ENCODE results near the gene HERPUD1.
"Not testable (repeated sequence)": the region's sequence is repeated elsewhere in the genome, so short reads cannot be mapped to it uniquely, and the experiment has no call there.

HERPUD1 gene

DNA sequence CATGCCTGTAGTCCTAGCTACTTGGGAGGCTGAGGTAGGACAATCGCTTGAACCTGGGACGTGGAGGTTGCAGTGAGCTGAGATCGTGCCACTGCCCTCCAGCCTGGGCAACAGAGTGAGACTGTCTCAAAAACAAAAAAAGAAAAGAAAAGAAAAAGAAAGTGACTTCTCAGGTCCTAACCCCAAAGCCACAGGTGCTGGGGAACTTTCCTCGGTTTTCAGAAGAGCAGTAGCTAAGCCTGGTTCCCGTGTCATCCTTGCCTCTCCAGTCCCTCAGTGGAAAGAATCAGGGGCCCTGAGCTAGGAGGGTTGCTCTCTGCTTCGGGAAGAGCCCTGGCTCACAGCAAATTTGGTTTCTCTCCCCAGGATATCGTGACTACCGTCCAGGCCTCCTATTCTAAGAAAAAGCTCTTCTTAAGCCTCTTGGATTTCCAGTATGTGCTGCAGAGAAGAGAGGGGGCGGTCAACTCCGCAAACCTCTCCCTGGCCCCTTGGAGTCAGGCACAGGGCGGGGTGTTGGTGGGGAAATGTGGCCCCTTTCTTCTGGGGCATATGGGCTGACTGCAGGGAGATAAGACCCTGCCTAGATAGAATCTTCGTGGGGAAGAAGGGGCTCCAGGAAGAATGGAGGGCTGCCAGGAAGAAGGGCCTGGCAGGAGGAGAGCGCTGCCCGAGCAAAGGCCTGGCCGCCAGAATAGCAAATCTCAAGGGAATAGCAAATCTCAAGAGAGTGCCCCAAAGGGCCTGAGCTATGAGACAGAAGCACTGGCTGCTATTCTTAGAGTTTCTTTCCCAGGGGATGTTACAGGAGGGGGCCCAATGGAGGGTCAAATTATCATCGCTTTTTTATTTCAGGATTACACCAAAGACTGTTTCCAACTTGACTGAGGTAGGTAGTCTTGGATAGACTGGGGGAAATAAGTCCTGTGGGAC is 49.1 kb downstream of the HERPUD1 start:
- peak; percentile 18 for DNase-seq (ENCODE audit: low spot score)

DNA sequence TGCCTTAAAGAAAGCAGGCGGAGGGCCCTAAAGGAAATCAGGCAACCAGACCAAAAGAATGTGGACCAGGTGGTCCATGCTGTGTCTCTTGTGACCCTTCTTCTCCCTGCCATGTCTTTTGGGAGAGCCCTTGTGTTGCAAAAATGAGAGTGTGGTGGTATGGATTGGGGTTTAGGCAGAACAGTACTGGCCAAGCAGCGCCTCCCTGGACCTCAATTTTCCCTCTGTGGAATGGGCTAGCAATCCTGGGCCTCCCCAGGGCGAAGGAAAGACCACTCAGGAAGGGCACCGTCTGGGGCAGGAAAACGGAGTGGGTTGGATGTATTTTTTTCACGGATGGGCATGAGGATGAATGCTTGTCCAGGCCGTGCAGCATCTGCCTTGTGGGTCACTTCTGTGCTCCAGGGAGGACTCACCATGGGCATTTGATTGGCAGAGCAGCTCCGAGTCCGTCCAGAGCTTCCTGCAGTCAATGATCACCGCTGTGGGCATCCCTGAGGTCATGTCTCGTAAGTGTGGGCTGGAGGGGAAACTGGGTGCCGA is 49.9 kb downstream of the HERPUD1 start:
- peak; percentile 6 for DNase-seq (ENCODE audit: low spot score)

DNA sequence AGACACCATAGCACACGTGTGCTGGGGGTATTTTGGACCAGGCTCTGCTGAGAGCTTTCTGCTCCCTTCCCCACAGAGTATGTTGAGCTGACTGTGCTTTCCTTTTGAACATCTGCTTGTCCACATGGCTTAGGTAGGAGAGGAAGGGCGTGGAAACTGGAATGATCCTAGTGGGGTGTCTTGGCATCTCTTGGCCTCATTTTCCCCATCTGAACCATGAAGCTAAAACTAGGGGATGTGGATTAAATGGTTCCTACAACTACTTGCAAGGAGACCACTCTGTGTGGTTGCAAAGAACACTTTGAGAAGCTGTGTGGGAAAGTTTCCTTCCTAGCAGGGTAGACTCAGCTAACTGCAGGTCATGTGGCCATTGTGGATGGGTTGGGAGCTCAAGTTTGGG is 50.8 kb downstream of the HERPUD1 start:
- DNase-seq (ENCODE audit: low spot score): no peak

DNA sequence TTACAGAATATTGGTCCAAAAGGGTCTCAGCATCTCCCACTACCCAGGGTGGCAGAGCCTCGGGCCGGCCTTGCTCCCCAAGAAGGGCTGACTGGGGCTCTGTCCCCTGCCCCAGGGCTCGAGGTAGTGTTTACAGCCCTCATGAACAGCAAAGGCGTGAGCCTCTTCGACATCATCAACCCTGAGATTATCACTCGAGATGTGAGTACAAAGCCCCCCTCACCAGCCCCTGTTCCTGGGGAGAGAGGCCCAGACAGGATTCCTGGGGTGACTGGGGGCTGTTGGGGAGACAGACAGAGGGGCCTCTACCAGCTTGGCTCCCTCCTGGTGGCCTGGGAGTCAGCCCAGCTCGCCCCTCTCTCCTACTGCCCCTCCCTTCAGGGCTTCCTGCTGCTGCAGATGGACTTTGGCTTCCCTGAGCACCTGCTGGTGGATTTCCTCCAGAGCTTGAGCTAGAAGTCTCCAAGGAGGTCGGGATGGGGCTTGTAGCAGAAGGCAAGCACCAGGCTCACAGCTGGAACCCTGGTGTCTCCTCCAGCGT is 51.3 kb downstream of the HERPUD1 start:
- DNase-seq (ENCODE audit: low spot score): peak; percentile 6

DNA sequence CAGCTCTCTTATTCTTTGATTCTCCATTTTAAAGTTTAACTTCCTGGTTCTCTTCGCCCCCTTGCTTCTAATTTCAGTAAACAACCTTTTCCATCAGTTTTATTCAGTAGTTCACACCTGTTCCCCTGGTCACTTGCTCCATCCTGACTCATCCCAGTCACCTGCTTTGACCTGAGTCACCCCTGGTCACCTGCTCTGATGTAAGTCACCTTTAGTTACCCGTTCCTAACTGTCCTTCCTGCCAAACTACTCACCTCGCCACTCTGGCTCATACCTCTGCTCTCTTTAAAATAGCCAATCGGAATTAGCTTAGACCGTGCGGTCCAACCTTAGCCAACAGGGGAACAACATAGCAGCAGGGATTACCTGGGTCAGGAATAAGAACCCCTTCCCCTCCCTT is 52.7 kb downstream of the HERPUD1 start:
- DNase-seq (ENCODE audit: low spot score): no peak

DNA sequence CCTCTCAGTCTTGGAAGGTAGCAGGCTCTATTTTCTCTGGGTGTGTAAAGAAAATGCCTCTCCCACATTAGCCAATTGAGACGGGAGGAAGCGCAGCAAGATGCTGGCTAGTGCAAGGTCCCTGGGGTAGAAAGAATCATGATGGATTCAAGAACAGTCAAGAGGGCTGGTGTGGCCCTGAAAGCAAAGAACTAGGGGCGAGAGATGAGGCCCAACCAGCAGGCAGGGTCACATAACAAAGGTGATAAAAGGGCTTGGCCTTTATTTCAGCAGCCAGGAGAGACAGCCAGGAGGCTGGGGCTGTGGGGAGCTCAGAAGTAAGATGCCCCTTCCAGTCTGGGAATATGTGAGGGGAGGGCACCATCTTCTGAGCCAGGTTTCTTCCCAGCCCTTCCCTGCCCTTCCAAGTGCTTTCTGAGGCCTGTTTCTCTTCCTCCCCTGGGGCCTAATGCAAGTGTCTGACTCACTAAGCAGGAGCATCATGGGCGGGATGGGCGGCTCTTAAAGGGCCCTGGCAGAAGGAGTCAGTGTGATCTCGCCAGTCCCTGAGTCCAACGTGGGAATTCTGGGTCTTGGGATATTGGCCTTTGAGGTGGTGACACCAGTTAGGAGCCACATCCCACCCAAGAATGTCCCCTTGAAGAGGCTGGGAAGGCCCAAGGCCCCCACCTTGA is 53.5 kb downstream of the HERPUD1 start:
- DNase-seq (ENCODE audit: low spot score): peak; percentile 24

DNA sequence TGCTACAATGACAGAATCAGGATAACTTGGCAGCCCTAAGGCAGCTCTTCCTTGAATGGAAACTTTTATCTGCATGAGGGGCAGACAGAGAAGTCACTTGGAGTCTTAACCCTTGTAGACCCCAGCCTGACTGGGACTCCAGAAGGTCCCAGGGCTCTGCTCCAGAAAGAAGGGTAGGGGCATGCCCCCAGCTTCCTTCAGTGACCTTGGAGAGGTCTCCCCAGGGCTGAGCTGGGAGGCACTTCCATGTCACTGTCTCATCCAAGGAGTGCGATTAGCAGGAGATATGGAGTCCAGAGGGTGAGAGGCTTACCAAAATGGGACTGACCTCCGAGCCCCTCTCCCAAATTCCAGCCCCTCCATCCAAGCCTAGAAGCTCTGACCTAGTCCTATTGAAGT is 54.0 kb downstream of the HERPUD1 start:
- DNase-seq (ENCODE audit: low spot score): no peak

DNA sequence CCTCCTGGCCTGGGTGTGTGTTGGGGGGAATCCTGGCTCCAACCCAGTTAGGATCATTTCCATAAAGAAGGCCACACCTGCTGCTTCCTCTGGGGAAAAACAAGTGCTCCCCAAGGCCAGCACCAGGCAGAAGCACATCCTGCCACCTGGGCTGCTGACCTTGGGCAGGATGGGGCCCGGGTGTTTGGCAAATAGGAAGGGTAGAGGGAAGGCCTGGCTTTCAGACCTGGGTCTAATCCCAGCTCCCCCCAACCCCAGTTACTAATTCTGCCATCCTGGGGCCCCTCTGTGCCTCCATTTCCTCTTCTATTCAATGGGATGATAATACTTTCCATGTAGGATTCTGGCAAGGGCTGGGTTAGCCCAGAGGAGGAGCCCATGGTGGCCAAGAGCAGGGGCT is 54.4 kb downstream of the HERPUD1 start:
- DNase-seq (ENCODE audit: low spot score): peak; percentile 6

DNA sequence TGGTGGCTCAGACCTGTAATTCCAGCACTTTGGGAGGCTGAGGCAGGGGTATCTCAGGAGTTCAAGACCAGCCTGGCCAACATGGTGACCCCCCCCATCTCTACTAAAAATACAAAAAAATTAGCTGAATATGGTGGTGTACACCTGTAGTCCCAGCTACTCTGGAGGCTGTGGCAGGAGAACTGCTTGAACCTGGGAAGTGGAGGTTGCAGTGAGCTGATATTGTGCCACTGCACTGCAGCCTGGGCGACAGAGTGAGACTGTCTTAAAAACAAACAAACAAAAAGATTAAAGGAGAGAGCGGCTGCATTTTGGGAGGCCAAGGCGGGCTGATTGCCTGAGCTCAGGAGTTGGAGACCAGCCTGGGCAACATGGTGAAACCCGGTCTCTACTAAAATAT is 55.0 kb downstream of the HERPUD1 start:
- DNase-seq (ENCODE audit: low spot score): not testable (repeated sequence)

DNA sequence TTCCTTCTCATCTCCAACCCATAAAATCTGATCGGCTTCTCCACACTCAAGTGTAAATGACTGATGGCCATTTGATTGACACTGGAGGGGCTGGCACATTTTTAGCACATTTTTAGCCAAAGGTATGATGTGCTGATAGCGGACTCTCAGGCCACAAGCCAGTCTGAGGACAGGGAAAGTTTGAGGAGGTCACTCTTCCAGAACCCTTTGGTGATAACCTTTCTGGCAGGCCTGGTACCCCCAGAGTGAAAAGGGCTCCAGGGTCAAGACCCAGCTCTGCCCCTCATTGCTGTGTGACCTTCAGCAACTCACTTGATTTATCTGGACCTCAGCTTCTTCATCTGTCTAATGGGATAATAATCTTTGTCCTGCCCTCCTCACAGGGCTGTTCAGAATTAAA is 55.8 kb downstream of the HERPUD1 start:
- no peak for DNase-seq (ENCODE audit: low spot score)

DNA sequence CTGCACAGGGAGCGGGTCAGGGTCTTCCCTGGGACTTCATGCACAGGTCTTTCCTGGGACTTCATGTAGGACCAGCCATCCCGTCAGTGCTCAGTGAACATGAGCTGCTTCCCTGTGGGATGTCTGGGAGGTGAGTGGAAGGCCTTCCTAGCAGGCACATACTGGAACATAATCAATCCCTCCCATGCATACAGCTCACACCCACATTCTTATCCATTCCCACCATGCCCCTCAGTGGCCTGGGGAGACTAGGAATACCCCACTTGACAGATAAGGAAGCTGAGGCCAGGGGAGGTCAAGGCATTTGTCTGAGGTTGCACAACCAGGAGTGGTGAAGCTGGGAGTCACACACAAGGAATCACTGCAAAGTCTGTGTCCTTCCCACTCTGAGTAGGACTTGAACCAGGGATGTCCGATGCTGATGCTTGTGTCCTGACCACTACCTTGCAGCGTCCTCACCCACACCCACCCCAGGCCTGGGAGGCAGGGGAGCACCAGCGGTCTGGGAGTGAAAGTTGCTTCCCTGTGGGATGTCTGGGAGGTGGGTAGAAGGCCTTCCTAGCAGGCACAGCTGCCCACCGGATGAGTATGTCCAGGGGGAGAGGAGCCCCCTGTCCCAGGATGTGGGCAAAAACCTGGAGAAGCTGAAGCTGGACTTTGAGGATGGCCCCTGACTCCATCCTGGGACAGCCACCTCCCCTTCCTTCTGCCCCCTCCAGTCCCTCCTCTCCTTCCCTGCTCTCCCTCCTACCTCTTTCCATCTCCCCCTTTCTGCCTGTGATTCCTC is 56.4 kb downstream of the HERPUD1 start:
- DNase-seq (ENCODE audit: low spot score): peak; percentile 21

DNA sequence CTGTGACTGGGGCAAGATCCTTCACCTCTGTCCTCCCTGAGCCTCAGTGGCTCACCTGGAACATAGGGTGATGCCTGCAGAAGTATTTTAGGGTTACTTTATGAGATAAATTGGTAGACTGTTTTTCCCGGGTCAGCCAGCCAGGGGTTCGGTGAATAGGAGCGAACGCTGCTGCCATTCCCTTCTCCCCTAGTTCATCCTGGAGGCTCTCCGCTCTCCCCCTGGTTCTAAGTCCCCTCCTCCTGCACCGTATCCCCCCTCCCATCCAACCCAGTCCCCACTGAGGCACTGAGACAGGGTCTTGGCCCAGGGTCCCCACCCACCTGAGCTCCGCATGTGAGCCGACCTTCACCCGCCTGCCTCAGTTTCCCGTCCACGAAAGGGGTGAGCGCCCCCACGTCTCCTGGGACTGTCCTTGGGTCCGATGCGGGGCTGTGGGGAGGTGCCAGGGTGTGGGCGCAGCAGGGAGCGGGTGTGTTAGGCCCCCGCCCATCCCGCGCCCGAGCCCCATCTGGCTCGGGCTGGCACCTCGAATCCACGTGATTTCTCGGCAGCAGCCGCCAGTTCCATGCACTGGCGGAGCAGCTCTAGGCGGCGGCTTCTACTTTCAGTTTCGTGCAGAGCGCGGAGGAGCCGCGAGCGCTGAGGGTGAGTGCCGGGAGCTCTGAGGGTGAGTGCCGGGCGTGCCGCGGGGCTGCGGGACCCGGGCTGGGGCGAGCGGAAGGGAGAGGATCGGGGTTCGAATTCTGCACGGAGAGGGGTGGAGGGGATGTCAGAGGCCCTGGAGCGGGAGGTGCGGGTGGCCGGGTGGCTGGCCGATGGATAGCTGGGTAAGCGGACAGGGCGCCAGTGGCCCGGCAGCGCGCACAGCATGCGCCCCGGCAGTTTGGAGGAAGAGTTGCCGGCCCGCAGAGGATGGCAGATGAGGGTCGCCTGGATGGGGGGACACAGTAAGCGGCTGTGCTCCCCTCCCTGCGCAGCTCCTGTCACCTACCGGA is 57.3 kb downstream of the HERPUD1 start, which contains the start of gene NLRC5:
Gene NLRC5 (plus strand): TSS at position 610 of the 998 bp plus-strand sequence. CDS start 31,156 bp downstream, outside the sequence.
- DNase-seq (ENCODE audit: low spot score): peak; percentile 86

DNA sequence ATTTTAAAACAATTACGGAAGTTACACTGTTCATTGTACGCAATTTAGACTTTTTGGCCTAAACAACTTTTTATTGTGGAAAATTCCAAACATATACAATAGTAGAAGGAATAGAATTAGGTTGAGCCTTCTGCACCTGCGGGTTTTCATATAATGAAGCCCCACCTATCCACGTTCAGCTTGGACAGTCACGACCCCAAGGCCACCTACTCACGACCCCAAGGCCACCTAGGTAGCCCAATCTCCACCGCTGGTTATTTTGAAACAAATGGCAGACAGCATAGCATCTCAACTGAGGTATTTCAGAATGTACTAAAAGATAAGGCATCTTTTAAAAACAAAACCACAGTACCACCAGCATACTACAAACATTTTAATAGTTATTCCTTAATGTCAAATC is 58.0 kb downstream of the HERPUD1 start:
- peak; percentile 7 for DNase-seq (ENCODE audit: low spot score)

DNA sequence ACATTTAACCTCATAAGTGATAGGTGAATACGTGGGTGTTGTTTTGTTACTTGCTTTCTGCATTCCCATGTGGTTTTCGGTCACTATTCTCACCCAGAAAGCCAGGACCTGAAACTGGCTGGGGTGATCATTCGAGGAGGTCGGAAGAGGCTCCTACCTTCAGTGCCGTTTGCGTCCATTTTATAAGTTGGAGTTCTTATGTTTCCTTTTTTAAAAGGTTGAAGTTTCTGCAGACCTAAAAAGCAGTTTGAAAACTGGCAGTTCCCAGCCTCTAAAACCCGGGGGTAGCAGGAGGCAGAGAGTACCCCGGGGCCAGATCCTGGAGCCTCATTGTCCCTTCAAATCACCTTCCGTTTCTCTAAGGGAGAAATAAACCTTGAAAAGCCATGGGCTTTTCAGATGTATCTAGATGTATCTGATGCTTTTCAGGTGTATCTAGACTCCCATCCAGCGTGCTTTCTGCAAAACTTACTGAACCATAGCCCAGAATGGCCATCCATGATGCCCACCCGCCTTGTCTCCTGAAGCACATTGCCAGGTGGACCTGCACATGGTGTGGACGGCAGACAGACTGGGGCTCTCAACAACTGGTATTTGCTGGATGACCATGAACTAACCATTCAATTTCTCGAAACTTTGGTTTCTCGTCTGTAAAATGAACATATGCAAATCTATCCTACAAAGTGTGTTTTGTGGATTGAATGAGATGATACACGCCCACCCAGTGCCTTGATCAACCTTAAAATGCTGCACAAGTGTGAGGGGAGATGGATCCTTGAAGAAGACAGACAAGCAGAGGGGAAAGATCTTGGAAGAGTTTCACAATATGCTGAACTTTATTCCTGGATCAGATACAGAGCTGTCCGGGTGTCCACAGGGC is 58.7 kb downstream of the HERPUD1 start:
- DNase-seq (ENCODE audit: low spot score): peak; percentile 6

DNA sequence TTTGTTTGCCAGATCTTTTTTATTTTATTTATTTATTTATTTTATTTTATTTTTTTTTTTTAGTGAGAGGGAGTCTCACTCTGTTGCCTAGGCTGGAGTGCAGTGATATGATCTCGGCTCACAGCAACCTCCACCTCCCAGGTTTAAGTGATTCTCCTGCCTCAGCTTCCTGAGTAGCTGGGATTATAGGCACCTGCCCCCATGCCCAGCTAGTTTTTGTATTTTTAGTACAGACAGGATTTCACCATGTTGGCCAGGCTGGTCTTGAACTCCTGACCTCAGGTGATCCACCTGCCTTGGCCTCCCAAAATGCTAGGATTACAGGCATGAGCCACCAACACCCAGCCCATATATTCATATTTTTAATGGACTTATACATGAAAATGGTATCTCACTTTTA is 60.5 kb downstream of the HERPUD1 start:
- DNase-seq (ENCODE audit: low spot score): not testable (repeated sequence)

DNA sequence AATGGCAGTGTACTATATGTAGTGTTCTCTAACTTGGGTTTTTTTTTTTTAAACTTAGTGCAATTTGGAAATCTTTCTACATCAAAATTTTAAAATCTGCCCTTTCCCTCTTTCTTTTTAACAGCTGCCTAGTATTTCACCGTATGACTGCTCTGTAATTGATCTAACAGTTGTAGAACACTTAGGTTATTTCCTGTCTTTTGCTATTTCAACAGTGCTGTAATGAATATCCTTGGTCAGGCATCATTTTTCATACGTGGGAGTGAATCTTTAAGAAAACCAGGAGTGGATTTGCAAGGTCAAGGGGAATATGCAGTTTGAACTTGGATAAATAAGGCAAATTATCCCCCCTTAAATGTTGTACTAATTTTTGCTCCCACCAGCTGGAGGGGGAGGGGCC is 61.3 kb downstream of the HERPUD1 start:
- DNase-seq (ENCODE audit: low spot score): no peak

DNA sequence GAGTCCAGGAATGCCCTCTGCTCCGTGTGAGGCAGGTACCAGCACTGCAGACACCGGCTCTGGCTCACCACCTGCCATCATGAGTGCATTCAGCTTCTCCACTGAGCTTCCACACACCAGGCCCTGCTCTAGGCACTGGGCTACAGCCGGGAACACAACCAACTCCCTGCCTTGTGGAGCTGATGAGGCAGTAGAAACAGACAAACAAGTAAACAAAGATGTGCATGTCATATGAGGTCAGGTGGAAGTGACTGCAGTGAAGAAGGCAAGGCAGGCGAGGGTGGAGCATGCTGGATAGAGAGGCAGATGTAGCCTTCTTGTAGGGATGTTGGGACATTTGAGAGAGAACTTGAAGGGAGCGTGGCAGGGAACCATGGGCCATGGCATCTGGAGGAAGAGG is 62.4 kb downstream of the HERPUD1 start:
- peak; percentile 9 for DNase-seq (ENCODE audit: low spot score)

Measured in D341Med (cell line).